GOT3 (cell line): Measurements from ENCODE around the gene NFS1.

Experiments used
- DNase-seq: peaks from one replicate; lab custom pipeline; 2025; ENCODE audit warnings: mixed read lengths; lab: John Stamatoyannopoulos, UW

The NFS1 gene

DNA sequence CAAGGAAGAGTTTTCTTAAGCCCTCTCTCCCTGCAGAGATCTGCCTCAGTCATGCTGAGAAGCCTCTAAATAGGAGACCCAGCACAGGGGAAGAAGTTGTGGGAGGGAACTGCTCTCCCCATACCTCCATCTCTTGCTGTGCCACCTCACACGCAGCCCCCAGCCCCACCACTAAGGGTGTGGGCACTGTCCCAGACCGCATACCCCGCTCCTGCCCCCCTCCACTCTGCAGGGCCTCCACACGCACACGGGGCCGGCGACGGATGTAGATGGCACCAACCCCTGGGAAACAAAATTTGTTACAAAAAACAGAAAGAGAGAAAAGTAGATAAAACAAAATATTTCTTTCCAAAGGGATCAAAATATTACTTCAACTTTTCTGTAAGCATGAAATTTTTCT is 24.2 kb downstream of the NFS1 start:
- DNase-seq, result no peak

DNA sequence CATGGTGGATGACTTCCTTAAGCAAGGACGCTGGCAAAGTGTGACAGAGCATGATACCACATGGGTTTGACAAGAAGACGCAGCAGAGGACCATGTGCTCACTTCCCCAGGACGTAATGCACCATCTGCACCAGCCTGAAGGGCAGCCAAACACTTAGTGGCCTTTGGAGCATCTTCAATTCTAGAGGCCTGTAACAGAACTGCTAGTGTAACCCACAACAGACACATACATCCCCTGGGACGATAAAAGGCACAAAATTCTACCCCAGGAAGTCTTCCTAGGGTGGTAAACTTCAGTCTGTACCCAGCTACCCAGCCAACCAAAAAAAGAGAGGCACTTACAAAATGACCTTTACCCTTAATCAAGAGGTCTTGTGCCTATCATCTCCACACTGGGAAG is 25.3 kb downstream of the NFS1 start:
- DNase-seq, result no peak

DNA sequence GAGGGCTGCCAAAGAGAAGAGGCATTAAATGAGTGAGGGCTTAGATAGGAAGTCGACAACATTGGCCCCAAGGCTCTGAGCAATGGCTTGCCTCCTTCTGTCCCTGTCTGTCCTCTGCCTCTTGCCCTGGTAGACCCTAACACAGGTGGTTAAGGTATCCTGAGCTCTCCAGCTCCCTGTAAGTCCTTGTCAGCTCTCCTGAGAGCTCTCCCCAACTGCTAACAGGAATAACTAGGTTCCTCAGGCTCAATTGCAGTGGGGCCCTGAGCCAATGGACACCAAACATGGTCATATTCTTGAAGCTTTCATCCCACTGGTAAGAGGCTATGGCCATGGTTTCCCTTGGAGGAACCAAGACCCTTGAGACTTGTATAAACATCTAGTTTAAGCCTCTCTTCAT is 29.5 kb downstream of the NFS1 start:
- no peak for DNase-seq

DNA sequence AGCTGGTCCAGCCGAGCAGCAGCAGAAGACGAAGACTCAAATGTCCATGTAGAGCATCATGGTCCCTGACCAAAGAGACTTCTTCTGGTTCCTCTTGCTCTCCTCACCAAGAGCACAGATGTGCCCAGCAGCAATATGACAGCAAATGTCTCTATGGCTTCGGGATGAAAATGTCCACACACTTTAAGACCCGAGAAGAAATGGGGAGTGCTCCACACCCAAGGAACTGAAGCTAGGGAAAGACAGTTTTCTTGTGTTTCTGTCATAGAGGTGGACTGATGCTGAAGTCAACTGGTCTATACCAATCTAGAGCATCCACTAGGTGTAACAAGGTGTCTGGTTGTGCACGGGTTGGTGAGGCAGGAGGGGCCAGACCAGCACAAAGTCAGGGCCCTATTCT is 29.9 kb downstream of the NFS1 start:
- no peak for DNase-seq

DNA sequence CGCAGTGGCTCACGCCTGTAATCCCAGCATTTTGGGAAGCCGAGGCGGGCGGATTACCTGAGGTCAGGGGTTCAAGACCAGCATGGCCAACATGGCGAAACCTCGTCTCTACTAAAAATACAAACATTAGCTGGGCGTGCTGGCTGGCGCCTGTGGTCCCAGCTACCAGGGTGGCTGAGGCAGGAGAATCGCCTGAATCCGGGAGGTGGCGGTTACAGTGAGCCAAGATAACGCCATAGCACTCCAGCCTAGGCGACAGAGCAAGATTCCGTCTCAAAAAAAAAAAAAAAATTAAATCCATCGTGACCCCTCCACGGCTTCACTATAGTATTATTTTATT is 33.2 kb downstream of the NFS1 start:
- DNase-seq, result no peak

DNA sequence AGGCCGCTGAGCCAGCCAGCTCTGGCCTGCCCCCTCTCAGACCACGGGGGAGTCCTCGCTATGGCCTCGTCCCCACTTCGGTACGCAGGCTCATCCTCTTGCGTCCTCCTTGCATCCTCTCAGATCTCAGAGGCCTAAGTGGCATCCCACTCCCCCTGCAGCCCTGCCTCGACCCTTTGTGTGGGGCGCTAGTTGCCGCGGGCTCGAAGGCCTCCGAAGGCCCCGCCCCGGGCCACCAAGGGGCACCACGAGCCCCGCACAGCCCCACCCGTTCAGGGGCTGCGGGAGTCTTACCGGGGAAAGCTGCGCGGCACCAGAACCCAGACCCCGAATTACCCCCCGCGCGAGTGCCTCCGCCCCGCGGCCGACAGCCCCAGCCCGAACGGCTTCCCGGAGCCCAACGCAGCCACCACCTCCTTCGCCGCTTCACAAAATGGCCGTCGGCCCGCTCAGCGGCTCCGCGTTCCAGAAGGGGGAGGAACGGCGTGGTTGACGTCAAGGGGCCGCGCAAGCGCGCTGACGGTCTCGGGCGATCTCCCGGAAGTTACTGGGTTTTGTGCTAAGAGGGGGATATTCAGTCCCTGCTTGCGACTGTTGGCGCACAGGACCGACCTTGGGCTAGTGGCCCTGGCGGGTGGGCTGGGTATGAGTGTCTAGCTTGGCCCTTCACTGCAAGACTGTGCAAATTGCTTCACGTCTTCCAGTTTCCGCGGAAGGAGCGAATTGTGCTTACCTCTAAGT is 34.5 kb downstream of the NFS1 start, which contains the start of the genes CPNE1 and RBM12:
CPNE1 (minus strand) TSS at position 435 of the 741 bp plus-strand sequence. CDS start 31,977 bp downstream, outside the sequence.
RBM12 (minus strand) TSS at position 435 of the 741 bp plus-strand sequence. CDS start 9,578 bp downstream, outside the sequence.
- peak; percentile 83 for DNase-seq

DNA sequence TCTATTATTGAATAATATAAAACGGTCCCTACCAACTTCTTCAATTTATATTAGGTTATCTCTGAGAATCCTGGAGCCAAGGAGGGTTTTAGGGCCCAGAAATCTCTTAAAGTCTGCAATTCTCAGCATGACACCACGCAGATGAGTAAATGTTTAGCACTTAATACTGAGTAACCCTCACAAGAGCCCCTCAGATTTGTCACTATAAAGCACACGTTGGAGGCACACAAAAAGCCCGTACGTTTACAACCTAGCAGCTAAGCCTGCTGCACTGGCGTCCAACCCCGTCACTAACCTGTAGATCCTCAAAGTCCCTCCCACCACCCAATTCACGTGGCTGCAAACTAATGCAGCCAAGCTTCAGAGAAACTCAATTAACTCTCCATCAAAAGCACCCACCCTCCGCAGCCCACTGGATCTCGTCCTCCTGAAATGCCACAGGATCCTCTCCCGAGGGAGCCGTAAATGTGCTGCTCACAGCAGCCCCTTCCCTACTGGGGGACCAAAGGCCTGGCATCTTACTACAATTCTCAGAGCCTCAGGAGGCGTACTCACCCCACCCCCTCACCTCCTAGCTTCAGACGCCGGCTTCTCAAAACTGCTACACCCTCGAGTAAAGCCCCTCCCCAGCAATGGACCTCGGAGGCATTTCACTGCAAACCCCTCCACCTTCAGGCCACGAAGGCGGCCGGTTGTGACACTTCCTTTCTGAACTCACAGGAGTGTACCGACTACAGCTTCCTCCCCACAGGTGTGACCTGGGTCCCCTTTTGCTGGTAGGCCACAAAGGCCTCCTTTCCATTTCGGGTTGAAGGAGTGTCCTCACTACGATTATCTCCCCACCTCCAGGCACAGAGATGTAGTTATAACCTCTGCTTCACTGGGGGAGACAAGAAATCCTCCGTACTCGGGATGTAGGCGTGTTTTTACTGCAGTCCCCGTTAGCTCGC is 35.4 kb downstream of the NFS1 start:
- DNase-seq, result no peak

DNA sequence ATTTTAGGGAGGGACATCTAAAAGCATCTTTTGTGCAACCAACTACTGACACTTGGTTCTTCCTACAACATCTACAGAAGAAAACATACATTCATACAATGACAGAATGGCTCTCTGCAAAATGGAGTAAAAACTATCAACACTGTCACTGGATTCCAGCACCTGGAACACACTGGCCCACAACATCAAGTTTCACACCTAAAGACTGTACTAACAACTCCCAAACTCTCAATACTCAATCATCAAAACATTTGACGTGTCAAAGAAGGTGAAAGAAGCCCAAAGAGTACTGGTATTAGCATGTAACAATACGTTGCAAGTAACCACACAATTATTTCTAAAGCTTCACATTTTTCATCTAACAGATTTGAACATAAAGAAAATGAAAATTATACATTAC is 36.6 kb downstream of the NFS1 start:
- no peak for DNase-seq

DNA sequence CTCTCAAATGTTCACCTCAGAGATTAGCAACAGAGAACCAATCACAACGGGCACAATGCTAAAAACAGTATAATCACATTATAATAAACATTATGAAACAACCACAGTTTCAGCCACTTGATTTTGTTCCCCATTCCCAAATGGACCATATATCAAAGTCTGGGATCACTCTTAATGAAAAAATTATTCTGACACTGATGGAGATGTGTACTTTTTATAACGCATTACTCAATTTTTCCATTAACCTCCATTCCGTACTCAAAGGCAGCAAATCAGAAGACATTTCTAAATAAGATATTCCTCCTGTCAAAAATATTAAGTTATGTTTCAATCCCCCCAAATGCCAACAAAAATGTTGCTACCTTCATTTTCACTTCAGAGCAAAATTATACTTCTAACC is 37.2 kb downstream of the NFS1 start:
- DNase-seq, result no peak

DNA sequence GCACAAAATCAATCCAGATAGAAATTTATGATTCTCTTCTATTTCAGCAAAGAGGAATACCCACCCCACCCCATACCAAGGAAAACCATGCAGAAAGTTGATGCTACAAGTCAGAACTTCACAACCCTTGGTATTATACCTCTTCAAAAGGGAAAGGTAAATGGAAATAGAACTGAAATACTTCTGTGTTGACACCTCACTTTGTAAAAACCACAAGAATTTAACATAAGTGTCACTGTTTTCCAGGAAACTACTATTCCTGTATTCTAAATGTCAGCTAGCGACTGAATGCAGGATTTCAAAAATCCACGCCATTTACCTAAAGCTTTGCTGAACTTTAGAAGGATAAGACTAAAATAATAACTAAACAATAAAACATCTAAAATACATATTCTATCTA is 38.1 kb downstream of the NFS1 start:
- DNase-seq, result no peak

DNA sequence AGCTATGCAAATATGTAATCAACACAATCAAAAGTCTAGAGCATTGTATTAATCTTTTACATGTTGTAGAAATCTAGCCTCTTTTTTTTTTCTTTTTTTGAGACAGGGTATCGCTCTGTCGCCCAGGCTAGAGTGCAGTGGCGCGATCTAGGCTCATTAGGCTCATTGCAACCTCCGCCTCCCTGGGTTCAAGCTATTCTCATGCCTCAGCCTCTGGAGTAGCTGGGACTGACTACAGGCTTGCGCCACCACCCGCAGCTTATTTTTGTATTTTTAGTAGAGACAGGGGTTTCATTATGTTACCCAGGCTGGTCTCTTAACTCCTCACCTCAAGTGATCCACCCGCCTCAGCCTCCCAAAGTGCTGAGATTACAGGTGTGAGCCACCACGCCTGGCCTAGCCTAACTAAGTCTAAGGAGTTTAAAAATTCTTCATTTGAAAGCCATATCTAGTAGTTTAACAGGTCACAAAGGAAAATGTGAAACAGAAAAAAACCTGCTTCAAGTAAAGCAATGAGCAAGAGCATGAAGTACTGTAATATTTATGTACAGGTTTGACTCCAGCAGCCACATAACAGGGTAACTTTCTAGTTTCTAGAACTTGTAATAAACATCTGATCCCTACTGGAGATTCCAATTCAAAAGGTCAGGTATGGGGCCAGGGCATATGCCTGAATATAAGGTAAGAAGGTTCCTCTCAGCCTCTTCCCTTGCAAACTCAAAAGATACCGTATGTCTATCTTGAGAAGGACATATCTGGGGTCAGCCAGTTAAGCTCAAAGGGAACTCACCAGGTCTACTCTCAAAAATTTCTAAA is 38.8 kb downstream of the NFS1 start:
- DNase-seq, result no peak

DNA sequence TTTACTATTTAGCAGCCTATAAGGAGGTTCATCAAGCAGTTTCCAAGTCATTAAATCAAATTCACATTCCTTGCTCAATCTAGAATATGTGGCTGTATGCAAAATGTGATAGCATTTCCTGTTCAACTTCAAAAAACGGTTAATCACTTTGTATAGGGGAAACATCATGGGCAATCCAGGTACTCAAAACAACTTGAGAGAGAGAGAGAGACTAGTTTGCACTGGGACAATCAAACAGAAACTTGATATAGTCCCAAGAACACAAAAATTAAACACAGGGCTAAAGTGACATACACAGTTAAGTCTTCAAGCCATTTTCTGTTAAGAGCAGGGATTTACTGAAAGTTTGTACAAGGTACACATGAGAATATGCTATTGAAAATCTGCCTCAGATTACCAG is 41.9 kb downstream of the NFS1 start:
- DNase-seq, result no peak

DNA sequence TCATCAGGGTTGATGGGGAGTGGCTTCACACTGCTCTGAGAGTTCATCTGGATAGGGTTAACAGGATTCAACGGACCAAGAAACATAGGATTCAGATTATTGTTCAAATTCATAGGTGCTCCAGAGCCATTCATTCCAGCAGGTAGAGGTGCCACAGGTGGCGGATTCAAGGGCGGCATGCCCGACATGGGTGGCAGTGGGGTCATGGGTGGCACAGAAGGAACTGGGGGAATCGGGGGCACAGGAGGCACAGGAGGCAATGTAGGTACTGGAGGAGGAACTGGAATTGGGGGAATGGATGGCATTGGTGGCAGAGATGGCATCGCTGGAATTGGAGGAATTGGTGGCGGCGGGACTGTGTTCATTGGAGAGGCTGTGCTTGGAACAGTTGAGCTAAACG is 44.7 kb downstream of the NFS1 start:
- no peak for DNase-seq

DNA sequence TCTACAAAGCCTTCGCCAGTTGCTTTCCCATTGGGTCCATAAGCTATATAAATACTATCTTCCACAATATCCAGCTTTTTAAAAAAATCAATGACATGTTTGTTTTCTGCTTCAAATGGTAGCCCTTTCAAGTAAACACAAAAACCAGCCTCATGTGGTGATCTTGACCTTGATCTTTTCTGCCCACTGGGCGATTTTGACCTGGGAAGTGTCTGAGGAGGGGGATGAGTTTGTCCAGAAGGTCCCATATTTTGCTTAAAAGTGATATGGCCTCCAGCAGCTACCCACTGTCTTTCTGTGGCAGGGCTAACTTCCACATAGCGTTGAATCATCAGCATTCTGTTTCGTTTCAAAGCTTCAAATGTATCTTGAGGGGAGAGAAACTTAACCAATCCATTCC is 45.3 kb downstream of the NFS1 start:
- DNase-seq, result no peak

DNA sequence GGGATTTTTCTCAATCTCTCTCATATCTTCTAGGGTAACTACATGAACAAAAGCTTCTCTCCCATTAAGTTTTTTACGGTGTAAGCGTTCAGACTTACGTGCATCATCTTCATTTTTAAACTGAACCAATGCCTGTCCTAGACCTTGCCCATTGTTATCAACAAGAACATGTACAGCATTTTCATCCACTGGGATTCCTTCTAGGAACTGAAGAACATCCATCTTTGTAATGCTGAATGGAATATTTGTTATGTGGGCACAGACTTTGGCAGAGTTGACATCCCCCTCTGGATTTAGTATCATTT is 45.8 kb downstream of the NFS1 start:
- DNase-seq, result no peak

DNA sequence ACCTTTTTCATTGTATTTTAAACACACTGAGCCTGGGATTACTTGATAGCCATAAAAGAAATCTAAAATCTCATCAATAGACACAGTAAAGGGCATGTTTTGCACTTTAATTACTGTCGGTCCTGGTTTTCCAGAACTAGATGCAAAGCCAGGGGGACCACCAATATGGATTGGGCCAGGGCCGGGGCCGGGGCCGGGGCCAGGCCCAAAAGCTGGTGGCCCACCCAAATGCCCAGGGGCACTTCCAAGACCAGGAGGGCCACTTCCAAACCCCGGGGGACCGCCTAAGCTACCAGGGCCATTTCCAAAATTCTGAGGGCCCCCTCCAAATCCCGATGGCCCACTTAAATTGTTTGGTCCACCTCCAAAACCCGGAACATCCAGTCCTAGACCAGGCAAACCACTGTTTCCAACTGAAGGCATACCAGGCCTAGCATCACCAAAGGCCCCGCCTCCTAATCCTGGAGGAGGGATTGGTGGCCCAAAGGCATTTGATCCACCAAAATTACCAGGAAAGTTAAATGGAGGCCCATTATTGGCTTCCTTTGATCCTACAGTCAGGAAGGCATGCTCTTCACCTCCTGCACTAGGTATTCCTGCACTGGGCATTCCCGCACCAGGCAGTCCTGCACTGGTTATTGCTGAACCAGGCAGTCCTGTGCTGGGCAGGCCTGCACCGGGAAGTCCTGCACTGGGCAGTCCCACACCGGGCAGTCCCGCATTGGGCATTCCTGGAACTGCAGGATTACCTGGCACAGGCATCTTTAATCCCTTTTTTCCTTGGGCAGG is 46.3 kb downstream of the NFS1 start:
- DNase-seq, result no peak

DNA sequence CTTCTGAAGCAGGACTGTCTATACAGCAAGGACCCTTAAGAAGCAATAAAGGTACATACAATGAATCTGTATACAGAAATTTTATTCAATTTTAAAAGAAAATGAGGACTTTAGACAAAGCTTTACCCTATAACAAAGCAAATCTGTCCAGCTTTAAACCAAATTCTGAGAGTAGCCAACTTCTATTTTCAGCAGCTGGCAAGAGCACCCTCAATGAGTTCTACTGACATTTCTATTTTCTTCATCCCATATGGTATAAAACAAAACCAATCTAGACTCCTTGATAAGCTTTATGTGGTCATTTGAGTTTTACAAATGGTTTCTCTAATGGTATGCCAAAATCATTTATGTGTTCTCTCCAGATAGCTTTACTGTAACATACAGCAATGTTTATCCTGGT is 47.2 kb downstream of the NFS1 start:
- DNase-seq, result no peak

DNA sequence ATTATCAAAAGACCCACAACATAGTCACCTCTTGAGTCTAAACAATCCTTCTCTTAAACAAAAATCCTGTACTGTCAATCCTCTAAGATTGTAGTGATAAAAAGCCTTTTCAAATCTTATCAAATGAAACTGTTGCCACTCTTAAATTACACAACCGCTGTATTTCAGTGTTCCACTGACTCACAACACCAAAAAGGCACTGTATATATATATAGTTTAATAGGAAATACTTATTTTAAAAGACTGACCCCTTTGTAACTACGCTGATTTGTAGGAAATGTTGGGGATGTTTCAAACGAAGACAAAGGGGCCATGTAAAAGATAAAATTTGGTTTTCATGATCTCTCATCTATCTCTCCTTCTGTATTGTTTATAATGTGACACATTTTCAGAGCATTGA is 48.5 kb downstream of the NFS1 start:
- no peak for DNase-seq

DNA sequence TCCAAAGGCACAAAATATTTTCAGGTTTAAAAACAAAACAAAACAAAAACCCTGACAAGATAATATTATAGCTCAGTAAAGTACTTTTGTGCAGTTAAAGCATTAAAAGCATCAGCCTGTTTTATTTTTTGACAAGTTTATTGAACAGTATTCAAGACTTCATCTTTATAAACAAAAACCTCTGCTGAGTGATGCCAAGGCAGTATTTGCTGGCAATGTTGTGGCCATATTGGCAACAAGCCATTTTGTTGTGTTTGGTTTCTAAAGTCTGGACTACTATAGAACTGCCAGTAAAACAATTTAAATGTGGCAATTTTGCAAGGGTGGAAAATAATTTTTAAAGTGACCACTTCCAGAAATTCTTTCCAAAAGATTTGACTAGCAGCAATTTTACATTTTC is 50.3 kb downstream of the NFS1 start:
- no peak for DNase-seq

DNA sequence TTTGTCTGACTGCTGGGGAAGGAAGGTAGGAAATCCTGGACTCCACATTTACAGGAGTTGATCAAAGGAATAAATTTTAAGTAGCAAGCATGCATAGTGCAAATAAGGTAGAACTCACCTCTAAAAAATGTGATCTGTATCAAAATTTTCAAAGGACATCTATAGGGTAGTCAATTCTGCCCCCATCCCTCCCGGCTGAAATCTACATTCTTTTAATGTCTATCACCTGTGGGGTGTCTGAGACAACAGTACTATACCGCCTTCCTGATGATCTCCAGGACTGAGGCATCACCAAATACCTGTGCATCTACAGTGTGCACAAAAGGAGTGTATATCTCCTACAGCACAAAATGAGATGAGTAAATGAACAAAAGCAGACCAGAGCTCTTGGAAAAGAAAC is 54.3 kb downstream of the NFS1 start:
- no peak for DNase-seq

DNA sequence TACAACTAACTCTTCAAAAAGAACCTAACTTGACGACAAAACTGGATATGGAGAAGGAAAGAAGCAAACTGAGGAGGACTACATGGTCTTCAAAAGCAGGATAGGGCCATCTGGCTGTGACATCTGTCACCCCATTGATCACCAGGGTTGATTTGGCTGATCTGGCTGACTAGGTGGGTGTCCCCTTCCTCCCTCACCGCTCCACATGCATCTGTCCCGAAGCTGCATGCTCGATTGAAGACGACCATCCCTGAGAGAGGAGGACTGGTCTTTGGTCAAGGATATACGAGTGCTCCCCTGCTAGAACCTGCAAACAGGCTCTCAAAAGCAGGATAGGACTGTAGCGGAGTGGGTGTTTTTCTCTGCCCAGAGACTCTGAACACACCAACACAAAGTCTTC is 56.1 kb downstream of the NFS1 start:
- DNase-seq, result no peak

DNA sequence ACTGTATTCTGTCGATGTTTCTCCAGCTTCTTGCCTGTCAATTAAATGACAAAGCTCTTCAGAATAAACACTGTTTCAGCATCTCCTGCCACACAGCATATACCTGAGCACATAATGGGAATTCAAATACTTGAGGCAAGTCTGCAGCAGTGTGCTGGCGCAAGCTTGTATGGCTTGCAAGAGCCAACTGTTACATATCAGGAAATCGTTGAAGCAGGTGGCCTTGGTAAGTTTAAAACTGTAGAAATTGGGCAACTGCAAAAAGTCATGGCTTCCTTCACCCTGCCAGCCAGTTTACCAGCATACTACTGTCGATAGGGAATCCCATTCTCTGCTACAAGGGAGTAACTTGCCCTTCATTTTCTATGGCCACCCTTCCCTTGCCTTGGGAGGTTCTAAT is 57.4 kb downstream of the NFS1 start:
- no peak for DNase-seq
